Omental fat pad (tissue), 4 donors: Measurements from ENCODE around the gene BICRAL. TPM values are rescaled to one million over a fixed set of nuclear protein-coding genes. Genes with fewer than 3 reads are reported as not detected.

Source experiments
- ATAC-seq: fragments of 150-250 bp; one replicate; pipeline ENCODE4 v1.9.1; 2016; ENCODE audit warnings: mild to moderate bottlenecking, moderate library complexity; ENCODE audit not compliant: low FRiP score
- DNase-seq: peaks from one replicate; pipeline ENCODE4 v3.0.0-alpha.2; 2019; ENCODE audit warnings: low spot score
- total RNA-seq, 4 donors: library from RNA; depleted of rRNA; stranded (reverse); fragments of >200 nt; gene quantifications; one replicate each; pipeline ENCODE4 v1.1.0, GENCODE V29; 2016
- TF ChIP-seq, protein P1 (sequence below), 3 donors: fragments of 450-650 bp; IDR thresholded peaks; one replicate each; pipeline ENCODE4 v1.5.1; 2016 to 2017; ENCODE audit warnings: antibody characterized with exemption in 3 of 3, mild to moderate bottlenecking in 3 of 3, moderate library complexity in 2 of 3

The BICRAL gene
- total RNA-seq, 4 donors from 2014 or later = 7.6 to 18.8 (median 12.9) TPM

- ATAC-seq (no peak), DNase-seq (no peak)
- TF ChIP-seq, protein P1, sequence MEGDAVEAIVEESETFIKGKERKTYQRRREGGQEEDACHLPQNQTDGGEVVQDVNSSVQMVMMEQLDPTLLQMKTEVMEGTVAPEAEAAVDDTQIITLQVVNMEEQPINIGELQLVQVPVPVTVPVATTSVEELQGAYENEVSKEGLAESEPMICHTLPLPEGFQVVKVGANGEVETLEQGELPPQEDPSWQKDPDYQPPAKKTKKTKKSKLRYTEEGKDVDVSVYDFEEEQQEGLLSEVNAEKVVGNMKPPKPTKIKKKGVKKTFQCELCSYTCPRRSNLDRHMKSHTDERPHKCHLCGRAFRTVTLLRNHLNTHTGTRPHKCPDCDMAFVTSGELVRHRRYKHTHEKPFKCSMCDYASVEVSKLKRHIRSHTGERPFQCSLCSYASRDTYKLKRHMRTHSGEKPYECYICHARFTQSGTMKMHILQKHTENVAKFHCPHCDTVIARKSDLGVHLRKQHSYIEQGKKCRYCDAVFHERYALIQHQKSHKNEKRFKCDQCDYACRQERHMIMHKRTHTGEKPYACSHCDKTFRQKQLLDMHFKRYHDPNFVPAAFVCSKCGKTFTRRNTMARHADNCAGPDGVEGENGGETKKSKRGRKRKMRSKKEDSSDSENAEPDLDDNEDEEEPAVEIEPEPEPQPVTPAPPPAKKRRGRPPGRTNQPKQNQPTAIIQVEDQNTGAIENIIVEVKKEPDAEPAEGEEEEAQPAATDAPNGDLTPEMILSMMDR (IDR thresholded peaks at IDR 0.05) = no peak
Measured at GRCh38 chr6:42778122-42778521, 3.7 kb upstream of the BICRAL start.

GRCh38 chr6:42779521-42779920, 2.3 kb upstream of the BICRAL start:
- TF ChIP-seq, protein P1 (IDR thresholded peaks at IDR 0.05) = no peak
- DNase-seq (no peak), ATAC-seq (no peak)

DNA sequence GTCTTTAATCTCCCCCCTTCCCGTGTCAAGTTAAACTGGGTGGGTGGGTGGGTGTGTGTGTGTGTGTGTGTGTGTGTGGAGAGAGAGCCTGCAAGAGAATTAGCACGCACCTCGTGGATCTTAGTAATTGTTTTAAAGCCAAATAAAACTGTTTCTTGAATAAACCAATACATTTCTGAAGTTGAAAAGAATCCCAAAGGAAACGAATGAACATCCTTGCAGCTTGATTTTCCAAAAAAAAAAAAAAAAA, 381 bp upstream of the BICRAL start:
- TF ChIP-seq, protein P1 (IDR thresholded peaks at IDR 0.05) = no peak
- ATAC-seq (no peak), DNase-seq (no peak)

GRCh38 chr6:42782689-42783176, 881 bp downstream of the BICRAL start:
- ATAC-seq (peak; percentile 64), DNase-seq (peak; percentile 40)
- TF ChIP-seq, protein P1 (IDR thresholded peaks at IDR 0.05) = no peak

GRCh38 chr6:42783177-42783875, 1.5 kb downstream of the BICRAL start:
- TF ChIP-seq, protein P1 (IDR thresholded peaks at IDR 0.05) = no peak
- ATAC-seq (peak; percentile 61), DNase-seq (peak; percentile 58)

DNA sequence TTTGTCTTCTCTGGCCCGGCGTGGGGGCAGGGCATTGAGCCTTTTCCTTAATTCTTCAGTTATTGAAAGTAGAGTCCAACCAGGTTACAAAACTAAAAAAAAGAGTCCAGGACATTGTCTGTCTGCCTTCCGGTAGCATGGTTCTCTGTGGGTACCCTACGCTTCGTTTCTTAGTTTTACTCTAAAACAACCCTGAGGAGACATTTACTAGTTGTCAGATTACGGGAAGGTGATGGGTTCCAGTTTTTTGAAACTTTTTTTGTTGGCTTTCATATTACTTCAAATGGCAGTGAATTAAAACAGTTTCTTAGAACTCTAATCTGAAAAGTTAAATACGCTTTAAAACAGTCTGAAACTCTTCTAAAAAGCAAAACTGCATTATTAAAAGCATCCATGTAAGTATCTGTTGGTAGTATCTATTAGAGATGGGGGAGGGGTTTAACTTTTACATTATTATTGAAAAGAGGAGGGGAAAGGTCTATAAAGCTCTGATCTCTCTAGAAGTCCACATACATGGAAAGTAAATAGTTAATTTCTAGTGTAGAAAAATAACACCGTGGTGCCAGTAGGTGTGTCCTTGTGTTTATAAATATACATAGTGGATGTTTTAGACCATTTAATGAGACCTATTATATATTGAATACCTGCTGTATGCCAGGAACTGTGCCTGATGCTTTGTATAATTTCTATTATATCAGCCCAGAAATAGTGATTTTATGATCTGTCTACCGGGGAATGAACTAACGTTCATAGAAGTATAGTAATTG, 2.2 kb downstream of the BICRAL start:
- DNase-seq = no peak
- TF ChIP-seq, protein P1 (IDR thresholded peaks at IDR 0.05) = no peak
- ATAC-seq = no peak
